ENCODE results near the gene KCNQ1. TPM values are rescaled to one million over a fixed set of nuclear protein-coding genes. Genes with fewer than 3 reads are reported as not detected.

Gene KCNQ1
- total and polyA plus RNA-seq, 2 experiments from 2014 or later, result 0.45 to 0.87 TPM

DNA sequence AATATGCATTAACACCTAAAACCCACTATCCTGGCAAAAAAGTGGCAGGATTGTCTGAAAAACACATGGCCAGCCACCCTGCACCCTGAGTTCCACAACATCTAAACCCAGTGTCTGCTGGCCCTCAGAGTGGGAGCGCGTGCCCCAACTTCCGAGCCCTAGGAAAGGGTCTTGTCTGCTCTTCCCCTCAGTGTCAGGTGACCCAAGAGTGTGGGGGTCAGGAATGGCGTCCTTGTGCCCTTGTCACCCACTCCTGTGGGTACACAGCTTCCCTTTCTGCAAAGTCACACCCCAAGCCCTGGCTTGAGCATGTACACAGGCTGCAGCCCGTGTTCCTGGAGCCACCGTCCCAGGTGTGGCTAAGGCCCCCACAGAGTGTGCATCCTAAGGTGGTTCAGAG lies 373.2 kb downstream of the KCNQ1 start:
- Mint-ChIP-seq H3K27me3 (ENCODE audit: insufficient read depth, low read depth, poor library complexity) (peaks cover 50% of the 10 kb centered on the region), H3K9me3 (peaks cover 42% of the 10 kb centered on the region), H3K4me1 (peaks cover 5% of the 10 kb centered on the region; the same call in 2 of the 3 replicates), H3K27ac (no peak overlapping the region), H3K4me3 (no peak overlapping the region), H3K36me3 (ENCODE audit: low read depth) (peaks cover 21% of the 10 kb centered on the region)
- Histone ChIP-seq H3K9me2 (ENCODE audit: insufficient read depth) (0 out of 2 replicates have a peak, but pooled peaks cover 6% of the 10 kb centered on the region), H3K4me3 (no peak overlapping the region), H2AFZ (no peak overlapping the region), H3K79me2 (replicated peaks; ENCODE audit: insufficient read depth) (no peaks in the 10 kb centered on the region), H3K4me1 (ENCODE audit: insufficient read depth) (no peaks in the 10 kb centered on the region), H4K20me1 (replicated peaks; ENCODE audit: insufficient read depth) (no peaks in the 10 kb centered on the region), H3F3A (replicated peaks; ENCODE audit: low read depth) (no peaks in the 10 kb centered on the region), H3K4me2 (no peak overlapping the region), H3K27me3 (ENCODE audit: insufficient read depth) (peaks cover 13% of the 10 kb centered on the region; the same call in 1 of the 2 replicates), H3K27ac (ENCODE audit: low read depth) (no peak overlapping the region), H3K36me3 (ENCODE audit: insufficient read depth) (no peaks in the 10 kb centered on the region)
- no peak for TF ChIP-seq EZH2 (IDR thresholded peaks at IDR 0.05; ENCODE audit: low read depth, unreplicated experiment)
- no peak for TF ChIP-seq NANOG (IDR thresholded peaks at IDR 0.05; ENCODE audit: borderline replicate concordance)
- TF ChIP-seq STAT1 (IDR thresholded peaks at IDR 0.05; ENCODE audit: unreplicated experiment), result no peak
- TF ChIP-seq CREB1 (CRISPR knock-in tag; IDR thresholded peaks at IDR 0.05; ENCODE audit: low read depth), result no peak
- DNase-seq (ENCODE audit: low spot score) (no peak), ATAC-seq (no peak)

DNA sequence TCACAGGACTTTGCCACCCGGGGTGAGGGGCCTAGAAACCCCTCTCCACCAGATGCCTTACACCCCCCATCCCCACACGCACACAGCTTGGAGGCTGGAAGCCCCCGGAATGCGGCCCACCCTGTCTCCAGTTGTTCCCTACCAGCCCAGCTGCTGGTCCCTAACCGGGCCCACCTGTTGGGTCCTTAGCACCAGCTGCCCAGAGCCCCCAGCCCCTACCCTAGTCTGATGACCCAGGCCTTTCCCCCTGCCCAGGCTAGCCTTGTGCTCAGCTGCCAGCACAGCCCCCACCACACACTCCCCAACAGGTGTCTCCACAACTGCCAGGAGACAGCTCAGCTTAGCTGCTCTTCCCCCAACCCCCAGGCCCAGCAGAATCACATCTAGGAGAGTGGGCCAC lies 373.7 kb downstream of the KCNQ1 start:
- Histone ChIP-seq H3F3A (replicated peaks; ENCODE audit: low read depth) (no peaks in the 10 kb centered on the region), H3K27me3 (ENCODE audit: insufficient read depth) (peaks cover 10% of the 10 kb centered on the region; the same call in 1 of the 2 replicates), H3K27ac (ENCODE audit: low read depth) (no peak overlapping the region), H3K4me2 (no peak overlapping the region), H3K4me3 (no peak overlapping the region), H3K79me2 (replicated peaks; ENCODE audit: insufficient read depth) (no peaks in the 10 kb centered on the region), H2AFZ (no peak overlapping the region), H3K36me3 (ENCODE audit: insufficient read depth) (no peaks in the 10 kb centered on the region), H3K9me2 (ENCODE audit: insufficient read depth) (0 out of 2 replicates have a peak, but pooled peaks cover 3% of the 10 kb centered on the region), H3K4me1 (ENCODE audit: insufficient read depth) (no peaks in the 10 kb centered on the region), H4K20me1 (replicated peaks; ENCODE audit: insufficient read depth) (no peaks in the 10 kb centered on the region)
- Mint-ChIP-seq H3K27me3 (ENCODE audit: insufficient read depth, low read depth, poor library complexity) (peaks cover 45% of the 10 kb centered on the region), H3K27ac (no peak overlapping the region), H3K4me1 (0 out of 3 replicates have a peak, but pooled peaks cover 3% of the 10 kb centered on the region), H3K36me3 (ENCODE audit: low read depth) (peaks cover 26% of the 10 kb centered on the region), H3K4me3 (no peak overlapping the region), H3K9me3 (peaks cover 47% of the 10 kb centered on the region)
- ATAC-seq (no peak), DNase-seq (ENCODE audit: low spot score) (no peak)
- TF ChIP-seq EZH2 (IDR thresholded peaks at IDR 0.05; ENCODE audit: low read depth, unreplicated experiment), result no peak
- TF ChIP-seq EZH2phosphoT487 (IDR thresholded peaks at IDR 0.05; ENCODE audit: unreplicated experiment), result no peak
- TF ChIP-seq POLR2AphosphoS5 (IDR thresholded peaks at IDR 0.05; ENCODE audit: low read depth), result no peak
- TF ChIP-seq, protein P1, sequence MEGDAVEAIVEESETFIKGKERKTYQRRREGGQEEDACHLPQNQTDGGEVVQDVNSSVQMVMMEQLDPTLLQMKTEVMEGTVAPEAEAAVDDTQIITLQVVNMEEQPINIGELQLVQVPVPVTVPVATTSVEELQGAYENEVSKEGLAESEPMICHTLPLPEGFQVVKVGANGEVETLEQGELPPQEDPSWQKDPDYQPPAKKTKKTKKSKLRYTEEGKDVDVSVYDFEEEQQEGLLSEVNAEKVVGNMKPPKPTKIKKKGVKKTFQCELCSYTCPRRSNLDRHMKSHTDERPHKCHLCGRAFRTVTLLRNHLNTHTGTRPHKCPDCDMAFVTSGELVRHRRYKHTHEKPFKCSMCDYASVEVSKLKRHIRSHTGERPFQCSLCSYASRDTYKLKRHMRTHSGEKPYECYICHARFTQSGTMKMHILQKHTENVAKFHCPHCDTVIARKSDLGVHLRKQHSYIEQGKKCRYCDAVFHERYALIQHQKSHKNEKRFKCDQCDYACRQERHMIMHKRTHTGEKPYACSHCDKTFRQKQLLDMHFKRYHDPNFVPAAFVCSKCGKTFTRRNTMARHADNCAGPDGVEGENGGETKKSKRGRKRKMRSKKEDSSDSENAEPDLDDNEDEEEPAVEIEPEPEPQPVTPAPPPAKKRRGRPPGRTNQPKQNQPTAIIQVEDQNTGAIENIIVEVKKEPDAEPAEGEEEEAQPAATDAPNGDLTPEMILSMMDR (conservative IDR thresholded peaks at IDR 0.05; ENCODE audit: low read depth in 2 of 2), result no peak
- TF ChIP-seq, protein P2, sequence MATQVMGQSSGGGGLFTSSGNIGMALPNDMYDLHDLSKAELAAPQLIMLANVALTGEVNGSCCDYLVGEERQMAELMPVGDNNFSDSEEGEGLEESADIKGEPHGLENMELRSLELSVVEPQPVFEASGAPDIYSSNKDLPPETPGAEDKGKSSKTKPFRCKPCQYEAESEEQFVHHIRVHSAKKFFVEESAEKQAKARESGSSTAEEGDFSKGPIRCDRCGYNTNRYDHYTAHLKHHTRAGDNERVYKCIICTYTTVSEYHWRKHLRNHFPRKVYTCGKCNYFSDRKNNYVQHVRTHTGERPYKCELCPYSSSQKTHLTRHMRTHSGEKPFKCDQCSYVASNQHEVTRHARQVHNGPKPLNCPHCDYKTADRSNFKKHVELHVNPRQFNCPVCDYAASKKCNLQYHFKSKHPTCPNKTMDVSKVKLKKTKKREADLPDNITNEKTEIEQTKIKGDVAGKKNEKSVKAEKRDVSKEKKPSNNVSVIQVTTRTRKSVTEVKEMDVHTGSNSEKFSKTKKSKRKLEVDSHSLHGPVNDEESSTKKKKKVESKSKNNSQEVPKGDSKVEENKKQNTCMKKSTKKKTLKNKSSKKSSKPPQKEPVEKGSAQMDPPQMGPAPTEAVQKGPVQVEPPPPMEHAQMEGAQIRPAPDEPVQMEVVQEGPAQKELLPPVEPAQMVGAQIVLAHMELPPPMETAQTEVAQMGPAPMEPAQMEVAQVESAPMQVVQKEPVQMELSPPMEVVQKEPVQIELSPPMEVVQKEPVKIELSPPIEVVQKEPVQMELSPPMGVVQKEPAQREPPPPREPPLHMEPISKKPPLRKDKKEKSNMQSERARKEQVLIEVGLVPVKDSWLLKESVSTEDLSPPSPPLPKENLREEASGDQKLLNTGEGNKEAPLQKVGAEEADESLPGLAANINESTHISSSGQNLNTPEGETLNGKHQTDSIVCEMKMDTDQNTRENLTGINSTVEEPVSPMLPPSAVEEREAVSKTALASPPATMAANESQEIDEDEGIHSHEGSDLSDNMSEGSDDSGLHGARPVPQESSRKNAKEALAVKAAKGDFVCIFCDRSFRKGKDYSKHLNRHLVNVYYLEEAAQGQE (IDR thresholded peaks at IDR 0.05; ENCODE audit: unreplicated experiment), result no peak
- no peak for TF ChIP-seq CREB1 (CRISPR knock-in tag; IDR thresholded peaks at IDR 0.05; ENCODE audit: low read depth)
- no peak for TF ChIP-seq JUNB (IDR thresholded peaks at IDR 0.05; ENCODE audit: unreplicated experiment)
- TF ChIP-seq STAT1 (IDR thresholded peaks at IDR 0.05; ENCODE audit: unreplicated experiment), result no peak
- TF ChIP-seq NANOG (IDR thresholded peaks at IDR 0.05; ENCODE audit: borderline replicate concordance), result no peak
- TF ChIP-seq, protein P3, sequence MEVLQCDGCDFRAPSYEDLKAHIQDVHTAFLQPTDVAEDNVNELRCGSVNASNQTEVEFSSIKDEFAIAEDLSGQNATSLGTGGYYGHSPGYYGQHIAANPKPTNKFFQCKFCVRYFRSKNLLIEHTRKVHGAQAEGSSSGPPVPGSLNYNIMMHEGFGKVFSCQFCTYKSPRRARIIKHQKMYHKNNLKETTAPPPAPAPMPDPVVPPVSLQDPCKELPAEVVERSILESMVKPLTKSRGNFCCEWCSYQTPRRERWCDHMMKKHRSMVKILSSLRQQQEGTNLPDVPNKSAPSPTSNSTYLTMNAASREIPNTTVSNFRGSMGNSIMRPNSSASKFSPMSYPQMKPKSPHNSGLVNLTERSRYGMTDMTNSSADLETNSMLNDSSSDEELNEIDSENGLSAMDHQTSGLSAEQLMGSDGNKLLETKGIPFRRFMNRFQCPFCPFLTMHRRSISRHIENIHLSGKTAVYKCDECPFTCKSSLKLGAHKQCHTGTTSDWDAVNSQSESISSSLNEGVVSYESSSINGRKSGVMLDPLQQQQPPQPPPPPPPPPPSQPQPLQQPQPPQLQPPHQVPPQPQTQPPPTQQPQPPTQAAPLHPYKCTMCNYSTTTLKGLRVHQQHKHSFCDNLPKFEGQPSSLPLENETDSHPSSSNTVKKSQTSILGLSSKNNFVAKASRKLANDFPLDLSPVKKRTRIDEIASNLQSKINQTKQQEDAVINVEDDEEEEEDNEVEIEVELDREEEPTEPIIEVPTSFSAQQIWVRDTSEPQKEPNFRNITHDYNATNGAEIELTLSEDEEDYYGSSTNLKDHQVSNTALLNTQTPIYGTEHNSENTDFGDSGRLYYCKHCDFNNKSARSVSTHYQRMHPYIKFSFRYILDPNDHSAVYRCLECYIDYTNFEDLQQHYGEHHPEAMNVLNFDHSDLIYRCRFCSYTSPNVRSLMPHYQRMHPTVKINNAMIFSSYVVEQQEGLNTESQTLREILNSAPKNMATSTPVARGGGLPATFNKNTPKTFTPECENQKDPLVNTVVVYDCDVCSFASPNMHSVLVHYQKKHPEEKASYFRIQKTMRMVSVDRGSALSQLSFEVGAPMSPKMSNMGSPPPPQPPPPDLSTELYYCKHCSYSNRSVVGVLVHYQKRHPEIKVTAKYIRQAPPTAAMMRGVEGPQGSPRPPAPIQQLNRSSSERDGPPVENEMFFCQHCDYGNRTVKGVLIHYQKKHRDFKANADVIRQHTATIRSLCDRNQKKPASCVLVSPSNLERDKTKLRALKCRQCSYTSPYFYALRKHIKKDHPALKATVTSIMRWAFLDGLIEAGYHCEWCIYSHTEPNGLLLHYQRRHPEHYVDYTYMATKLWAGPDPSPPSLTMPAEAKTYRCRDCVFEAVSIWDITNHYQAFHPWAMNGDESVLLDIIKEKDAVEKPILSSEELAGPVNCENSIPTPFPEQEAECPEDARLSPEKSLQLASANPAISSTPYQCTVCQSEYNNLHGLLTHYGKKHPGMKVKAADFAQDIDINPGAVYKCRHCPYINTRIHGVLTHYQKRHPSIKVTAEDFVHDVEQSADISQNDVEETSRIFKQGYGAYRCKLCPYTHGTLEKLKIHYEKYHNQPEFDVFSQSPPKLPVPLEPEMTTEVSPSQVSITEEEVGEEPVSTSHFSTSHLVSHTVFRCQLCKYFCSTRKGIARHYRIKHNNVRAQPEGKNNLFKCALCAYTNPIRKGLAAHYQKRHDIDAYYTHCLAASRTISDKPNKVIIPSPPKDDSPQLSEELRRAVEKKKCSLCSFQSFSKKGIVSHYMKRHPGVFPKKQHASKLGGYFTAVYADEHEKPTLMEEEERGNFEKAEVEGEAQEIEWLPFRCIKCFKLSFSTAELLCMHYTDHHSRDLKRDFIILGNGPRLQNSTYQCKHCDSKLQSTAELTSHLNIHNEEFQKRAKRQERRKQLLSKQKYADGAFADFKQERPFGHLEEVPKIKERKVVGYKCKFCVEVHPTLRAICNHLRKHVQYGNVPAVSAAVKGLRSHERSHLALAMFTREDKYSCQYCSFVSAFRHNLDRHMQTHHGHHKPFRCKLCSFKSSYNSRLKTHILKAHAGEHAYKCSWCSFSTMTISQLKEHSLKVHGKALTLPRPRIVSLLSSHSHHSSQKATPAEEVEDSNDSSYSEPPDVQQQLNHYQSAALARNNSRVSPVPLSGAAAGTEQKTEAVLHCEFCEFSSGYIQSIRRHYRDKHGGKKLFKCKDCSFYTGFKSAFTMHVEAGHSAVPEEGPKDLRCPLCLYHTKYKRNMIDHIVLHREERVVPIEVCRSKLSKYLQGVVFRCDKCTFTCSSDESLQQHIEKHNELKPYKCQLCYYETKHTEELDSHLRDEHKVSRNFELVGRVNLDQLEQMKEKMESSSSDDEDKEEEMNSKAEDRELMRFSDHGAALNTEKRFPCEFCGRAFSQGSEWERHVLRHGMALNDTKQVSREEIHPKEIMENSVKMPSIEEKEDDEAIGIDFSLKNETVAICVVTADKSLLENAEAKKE (CRISPR knock-in tag; IDR thresholded peaks at IDR 0.05), result no peak

Data from GM23338 (cell line).